GM19351 (cell line): ENCODE data around the gene NAP1L4.
A peak's percentile ranks its signal among the peaks of the same experiment; 100 is the strongest.

ENCODE experiments used
- ATAC-seq: cut with Tn5 transposase; IDR thresholded peaks from one replicate; pipeline ENCODE4 v1.9.1; 2021; ENCODE audit warnings: mild to moderate bottlenecking, moderate library complexity; ENCODE audit not compliant: unreplicated experiment

The NAP1L4 gene, protein sequence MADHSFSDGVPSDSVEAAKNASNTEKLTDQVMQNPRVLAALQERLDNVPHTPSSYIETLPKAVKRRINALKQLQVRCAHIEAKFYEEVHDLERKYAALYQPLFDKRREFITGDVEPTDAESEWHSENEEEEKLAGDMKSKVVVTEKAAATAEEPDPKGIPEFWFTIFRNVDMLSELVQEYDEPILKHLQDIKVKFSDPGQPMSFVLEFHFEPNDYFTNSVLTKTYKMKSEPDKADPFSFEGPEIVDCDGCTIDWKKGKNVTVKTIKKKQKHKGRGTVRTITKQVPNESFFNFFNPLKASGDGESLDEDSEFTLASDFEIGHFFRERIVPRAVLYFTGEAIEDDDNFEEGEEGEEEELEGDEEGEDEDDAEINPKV

DNA sequence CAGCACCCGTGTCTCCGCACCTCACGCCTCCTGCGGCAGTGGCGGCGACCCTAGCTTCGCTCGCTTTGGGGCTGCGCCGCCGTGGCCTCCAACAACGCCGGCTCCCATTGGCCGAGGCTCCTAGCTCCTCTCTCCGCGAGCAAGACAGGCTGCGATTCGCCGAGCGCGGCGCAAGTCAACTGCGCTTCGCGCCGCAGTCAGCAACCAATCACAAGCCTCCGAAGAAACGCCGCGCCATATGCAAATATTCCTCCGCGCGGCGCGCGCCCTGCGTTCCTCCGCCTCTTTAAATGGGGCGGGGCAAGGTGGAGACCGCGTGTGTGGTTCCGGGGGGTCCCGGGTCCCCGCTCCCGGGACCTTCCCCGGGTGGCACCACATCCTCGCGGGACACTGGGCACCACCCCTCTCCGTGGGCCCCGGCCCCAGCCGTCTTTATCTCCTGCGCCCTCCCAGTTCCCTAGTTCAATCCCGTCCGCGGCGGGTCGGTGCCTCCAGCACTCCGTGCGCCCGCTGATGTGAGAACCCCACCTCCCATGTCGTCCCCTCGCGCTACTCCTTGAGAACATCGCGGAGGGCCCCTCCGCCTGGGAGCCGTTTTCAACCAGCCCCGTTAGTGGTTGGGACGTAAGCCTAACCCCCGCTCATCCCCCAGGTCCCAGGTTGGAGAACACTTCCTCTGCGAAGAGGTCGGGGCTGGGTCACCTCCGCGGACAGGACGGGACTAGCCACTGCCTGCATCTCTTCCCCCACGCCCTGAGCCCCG lies at the start of gene NAP1L4:
TSS of gene NAP1L4 (minus strand) at position 96 of the 763 bp plus-strand sequence. CDS start 13,109 bp downstream, outside the sequence.
- ATAC-seq, result peak; percentile 77

GRCh38 chr11:3040881-3041280 lies 48.8 kb upstream of the NAP1L4 start:
- ATAC-seq, result no peak

DNA sequence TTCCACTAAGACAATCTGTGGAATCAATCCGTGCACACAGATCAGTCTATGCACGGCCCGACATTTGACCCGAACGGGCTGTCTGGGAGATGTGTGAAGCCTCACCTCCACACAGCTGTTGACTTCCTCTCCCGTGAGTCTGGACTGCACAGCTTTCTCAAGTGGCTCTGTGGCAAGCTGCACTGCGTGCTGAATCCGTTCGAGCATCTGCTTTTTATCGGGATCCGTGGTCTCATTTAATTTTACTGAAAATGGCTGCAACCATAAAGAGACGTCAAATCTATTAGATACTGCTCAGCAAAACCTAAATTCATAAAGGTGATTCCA lies 45.8 kb upstream of the NAP1L4 start:
- no peak for ATAC-seq

- no peak for ATAC-seq
Observed at GRCh38 chr11:3037040-3037944, 45.2 kb upstream of the NAP1L4 start.

- ATAC-seq, result no peak
Observed at GRCh38 chr11:3036419-3036818, 44.3 kb upstream of the NAP1L4 start.

DNA sequence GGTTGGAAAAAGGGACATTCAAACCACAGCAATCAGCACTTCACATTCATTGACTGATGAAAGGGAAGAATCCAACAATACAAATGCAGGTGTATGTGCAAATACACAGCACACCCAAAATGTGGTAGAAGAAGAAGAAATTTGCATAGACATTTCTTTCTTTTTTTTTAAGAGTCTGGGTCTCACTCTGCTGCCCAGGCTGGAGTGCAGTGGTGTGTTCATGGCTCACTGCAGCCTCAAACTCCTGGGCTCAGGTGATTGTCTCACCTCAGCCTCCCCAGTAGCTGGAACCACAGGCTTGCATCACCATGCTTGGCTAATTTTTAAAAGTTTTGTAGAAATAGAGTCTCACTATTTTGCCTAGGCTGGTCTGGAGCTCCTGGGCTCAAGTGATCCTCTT lies 43.2 kb upstream of the NAP1L4 start:
- ATAC-seq, result no peak

DNA sequence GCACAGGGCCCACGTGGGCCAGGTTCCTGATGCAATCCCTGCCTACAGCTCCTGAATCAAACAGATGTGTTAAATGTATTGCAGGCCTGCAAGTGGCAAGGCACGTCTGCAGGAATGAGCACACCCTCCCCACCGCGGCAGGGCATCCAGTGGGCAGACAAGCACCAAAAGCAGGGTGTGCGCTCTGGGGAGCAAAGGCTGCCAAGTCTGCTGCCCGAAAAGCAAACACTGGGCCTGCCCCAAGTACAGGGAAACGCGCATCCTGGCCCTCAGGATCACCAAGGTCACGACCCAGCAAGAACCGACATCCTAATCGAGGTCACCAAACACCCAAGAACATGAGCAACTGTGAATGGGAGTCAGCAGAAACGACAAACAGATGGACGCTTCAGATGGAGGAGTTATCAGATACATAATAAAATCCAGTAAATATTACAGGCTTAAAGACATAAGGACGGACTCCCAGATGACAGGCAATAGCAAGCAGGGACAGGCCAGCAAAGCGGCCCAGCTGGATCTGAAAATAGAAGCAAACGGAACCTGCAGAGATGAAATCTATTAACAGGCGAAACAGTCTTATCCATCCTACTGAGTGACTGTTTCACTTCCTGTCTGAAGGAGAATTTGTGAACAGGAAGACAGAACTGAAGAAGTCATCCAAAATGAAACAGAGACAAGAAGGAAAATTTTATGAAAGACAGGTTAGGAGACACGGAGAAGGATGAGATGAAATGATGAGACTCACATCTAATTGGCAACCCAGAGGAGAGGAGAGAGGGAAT lies 38.4 kb upstream of the NAP1L4 start:
- ATAC-seq, result no peak

DNA sequence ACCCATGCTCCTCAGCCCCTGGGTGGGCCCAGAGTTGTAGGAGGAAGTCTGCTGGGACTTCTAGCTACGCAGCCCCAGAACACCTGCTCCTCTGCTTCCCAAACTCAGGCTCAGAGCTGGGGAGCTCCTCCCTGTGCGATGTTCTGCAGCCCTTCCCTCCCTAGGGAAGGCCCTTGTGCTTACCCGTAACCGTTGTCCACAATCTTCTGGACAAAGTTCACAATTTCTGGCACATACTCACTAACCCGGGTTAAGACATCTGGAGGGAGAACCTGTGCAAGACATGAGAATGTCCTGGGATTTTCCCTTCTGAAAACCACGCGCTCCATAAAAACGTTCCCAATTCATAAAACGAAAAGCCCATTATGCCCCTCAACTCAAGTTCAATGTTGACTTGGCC lies 36.7 kb upstream of the NAP1L4 start:
- no peak for ATAC-seq

- ATAC-seq, result no peak
Observed at GRCh38 chr11:3026803-3027202, 34.7 kb upstream of the NAP1L4 start.

GRCh38 chr11:3022982-3023381 lies 30.9 kb upstream of the NAP1L4 start:
- no peak for ATAC-seq

- peak; percentile 57 for ATAC-seq
Observed at GRCh38 chr11:3022300-3022967, 30.3 kb upstream of the NAP1L4 start.

DNA sequence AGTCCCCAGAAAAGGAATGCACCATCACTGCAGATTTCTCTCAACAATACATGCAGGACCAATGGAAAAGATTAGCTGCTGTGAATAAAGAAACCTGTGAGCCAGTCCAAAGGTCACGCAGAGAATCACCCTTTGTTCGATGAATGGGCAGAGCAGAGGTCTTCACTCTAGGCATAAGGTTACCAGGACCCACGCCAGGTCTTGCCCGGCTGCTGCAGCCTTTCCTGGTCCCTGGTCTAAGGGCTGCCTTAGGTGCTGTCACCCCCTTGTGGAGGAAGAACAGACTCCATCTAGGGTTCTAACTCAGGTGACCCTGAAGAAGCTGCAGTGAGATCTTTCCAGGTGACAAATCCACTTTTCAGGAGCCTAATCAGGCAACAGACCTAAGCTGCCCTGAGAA lies 29.0 kb upstream of the NAP1L4 start:
- ATAC-seq, result no peak

DNA sequence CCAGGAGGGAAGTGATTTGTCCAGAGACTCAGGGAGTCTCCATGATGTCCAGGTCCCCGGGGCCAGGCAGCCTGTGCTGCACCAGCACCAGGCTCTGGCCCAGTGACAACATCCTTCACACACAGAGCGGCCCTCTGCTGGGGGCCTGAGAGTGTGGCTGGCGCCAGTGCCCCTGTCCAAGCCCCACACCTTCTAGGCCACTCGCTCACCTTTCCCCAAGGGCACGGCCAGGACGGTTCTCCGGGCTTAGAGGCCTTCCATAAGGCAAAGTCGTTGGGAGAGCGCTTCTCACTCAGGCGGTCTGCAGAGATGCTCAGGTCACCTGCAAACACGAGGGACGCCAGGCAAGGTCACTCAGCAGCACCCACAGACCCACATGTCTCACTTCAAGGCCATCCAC lies 27.9 kb upstream of the NAP1L4 start:
- ATAC-seq, result no peak

DNA sequence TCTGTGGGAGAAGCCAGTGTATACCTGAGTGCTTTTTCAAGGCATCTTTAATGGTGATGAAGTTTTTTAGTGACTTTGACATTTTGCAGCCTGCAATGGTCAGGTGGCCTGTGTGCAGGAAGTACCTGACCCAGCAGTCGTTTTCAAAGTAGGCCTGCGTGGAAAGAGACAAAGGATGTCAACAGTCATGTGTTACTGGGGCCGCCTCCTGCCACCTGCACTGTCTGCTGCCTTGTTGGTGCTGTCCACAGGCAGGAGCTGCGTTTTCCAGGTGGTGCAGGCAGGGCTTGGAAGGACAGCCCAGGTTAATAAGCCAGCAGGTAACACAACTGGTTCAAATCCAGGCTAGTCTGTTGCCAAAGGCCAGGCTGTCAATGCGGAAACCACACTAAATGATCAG lies 26.5 kb upstream of the NAP1L4 start:
- no peak for ATAC-seq

DNA sequence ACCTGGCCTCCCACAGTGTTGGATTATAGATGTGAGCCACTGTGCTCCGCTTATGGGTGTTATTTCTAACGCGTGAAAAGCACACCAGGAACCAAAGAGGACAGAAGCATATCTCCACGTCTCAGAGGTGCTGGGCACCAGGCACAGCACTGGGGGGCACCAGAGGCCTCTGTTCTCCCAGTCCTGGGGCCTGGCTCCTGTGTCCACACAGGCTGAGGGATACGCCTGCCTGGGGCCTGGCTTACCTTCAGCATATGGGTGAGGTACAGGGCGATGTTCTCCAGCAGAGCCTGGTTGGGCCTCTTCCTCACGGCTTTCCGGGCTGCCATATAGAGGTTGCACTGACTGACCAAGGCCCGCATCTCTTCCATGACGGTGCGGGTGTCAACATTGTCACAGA lies 24.7 kb upstream of the NAP1L4 start:
- ATAC-seq, result no peak

GRCh38 chr11:3015796-3016195 lies 23.7 kb upstream of the NAP1L4 start:
- no peak for ATAC-seq

GRCh38 chr11:3014943-3015342 lies 22.8 kb upstream of the NAP1L4 start:
- ATAC-seq, result no peak

DNA sequence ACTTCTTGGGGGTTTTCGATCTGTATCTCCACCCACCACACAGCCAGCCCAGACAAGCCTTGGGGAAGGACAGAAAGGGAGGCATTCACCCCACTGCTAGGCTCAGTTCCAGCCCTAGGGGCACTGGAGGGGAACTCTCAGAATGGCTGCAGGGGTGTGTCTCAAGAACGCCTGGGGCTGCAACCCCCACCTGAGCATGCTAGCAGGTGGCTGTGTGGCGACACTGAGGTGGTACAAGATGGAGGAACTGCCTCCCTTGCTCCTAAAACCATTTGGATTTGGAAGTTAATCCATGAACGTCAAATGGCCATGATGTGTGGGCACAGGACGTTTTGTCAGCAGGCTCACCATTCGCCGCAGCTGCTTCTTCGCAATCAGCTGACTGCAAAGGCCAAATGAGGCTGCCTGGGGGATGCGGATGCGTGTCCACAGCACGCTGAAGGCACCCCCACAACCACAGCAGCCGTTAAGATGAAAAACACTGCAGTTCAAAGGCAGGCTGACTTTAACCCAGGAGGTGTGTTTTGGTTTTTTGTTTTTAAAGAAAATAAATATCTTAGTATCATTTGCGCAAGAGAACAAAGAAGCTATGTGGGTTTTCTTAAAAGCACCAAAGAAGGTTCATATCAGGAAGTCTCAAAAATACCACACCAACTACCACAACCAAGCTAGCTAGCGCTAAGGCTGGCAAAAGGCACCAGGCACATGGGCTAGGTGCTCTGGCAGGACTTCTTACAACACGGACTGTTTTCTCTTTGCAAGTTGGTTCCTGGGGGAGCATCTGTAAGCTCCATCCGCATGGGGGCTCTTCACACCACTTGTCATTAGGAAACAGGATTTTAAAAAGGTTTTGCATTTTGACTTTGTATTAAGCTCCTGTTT lies 22.2 kb upstream of the NAP1L4 start:
- ATAC-seq, result no peak
